Coronary artery (tissue), 2 donors: ENCODE data around the gene OTUB2.

Source experiments
- DNase-seq: peaks from one replicate; pipeline ENCODE4 v3.0.0-alpha.2; 2017; ENCODE audit warnings: low spot score
- H3K27ac ChIP-seq, 2 donors: fragments of 200-600 bp; sonication (generic); one replicate each; pipeline ENCODE4 v1.5.1; 2016 to 2019
- H3K4me3 ChIP-seq: fragments of 200-600 bp; sonication (generic); 2 replicates; pipeline ENCODE4 v1.5.1; 2016; ENCODE audit warnings: mild to moderate bottlenecking, moderate library complexity
- CTCF ChIP-seq: fragments of 200-600 bp; sonication (generic); IDR thresholded peaks from one replicate; pipeline ENCODE4 v1.5.1; 2019; ENCODE audit warnings: antibody characterized with exemption

OTUB2 gene

GRCh38 chr14:94026889-94027469 is 839 bp downstream of the OTUB2 start:
- Histone ChIP-seq H3K27ac (no peak overlapping the region), H3K4me3 (peak overlapping the region; percentile 85)
- TF ChIP-seq CTCF: no peak
- no peak for DNase-seq

GRCh38 chr14:94027566-94028449 is 1.7 kb downstream of the OTUB2 start:
- no peak for DNase-seq
- H3K27ac ChIP-seq: no peak overlapping the region
- no peak for TF ChIP-seq CTCF
- no peak overlapping the region for H3K4me3 ChIP-seq

GRCh38 chr14:94028450-94028826 is 2.3 kb downstream of the OTUB2 start:
- no peak for TF ChIP-seq CTCF
- DNase-seq: no peak
- Histone ChIP-seq H3K4me3 (no peak overlapping the region), H3K27ac (no peak overlapping the region)

- Histone ChIP-seq H3K4me3 (no peak overlapping the region), H3K27ac (no peak overlapping the region)
- no peak for DNase-seq
- TF ChIP-seq CTCF: no peak
Observed at GRCh38 chr14:94029265-94029664, 3.1 kb downstream of the OTUB2 start.

- DNase-seq: no peak
- TF ChIP-seq CTCF: no peak
- Histone ChIP-seq H3K27ac (no peak overlapping the region), H3K4me3 (no peak overlapping the region)
Observed at GRCh38 chr14:94029671-94030203, 3.6 kb downstream of the OTUB2 start.

GRCh38 chr14:94030571-94030970 is 4.4 kb downstream of the OTUB2 start:
- TF ChIP-seq CTCF: no peak
- no peak for DNase-seq
- Histone ChIP-seq H3K4me3 (no peak overlapping the region), H3K27ac (no peak overlapping the region)
